ENCODE data around the gene LBHD2.

The LBHD2 gene

DNA sequence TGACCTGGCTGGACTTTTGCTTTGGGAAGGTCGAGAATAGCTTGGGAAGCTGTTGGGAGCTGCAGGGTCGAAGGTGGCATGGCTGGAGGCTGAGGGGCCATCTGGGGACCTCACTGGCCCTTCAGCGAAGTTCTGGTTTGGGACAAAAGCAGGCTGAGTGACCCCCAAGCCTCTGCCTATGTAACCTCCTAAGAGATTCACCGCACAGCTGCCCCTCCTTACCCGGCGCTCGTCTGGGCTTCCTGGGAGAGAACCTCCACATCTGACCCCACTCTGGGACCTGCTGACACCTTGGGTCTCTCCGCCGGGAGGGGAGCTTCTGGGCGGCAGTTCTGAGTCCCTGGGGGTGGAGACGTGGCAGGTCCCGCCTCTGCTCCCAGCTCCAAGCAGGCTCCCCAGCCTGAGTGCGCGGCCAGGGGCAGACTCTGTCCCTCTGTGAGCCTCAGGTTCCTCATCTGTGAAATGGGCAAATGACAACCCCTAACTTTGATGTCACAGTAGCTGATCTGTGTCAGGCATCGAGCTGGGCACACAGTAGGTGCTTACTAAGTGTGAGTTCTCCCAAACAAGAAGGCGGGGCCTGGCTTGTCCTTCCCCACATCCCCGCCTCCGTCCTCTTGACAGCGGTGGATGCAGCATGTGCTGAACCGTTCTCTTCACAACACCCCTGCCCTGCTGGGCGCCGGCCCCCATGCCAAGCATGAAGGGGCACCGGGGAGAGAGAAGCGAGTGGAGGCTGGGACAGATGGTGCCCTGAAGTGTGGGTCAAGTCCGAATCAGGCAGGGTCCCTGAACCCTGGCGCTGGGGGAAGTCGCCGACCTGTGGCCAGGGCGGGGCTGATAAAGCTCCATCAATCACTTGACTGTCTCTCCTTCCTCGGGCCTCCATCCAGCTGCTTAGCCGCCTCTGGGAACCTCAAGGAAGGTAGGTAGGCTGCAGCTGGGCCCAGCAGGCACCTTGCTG, 14.3 kb downstream of the LBHD2 start:
- DNase-seq (ENCODE audit: low spot score), result no peak
- ChIA-PET POLR2A (ENCODE audit: low non-redundant PET) (no interaction called here), CTCF (interaction anchor here (0.6 to 0.7 kb wide), 2 partner anchors 177 to 236 kb away, joined by 3 read pairs; partner anchors contain the start of gene EIF5)
- H3K27ac ChIP-seq, result no peak overlapping the region
- TF ChIP-seq, protein P1, sequence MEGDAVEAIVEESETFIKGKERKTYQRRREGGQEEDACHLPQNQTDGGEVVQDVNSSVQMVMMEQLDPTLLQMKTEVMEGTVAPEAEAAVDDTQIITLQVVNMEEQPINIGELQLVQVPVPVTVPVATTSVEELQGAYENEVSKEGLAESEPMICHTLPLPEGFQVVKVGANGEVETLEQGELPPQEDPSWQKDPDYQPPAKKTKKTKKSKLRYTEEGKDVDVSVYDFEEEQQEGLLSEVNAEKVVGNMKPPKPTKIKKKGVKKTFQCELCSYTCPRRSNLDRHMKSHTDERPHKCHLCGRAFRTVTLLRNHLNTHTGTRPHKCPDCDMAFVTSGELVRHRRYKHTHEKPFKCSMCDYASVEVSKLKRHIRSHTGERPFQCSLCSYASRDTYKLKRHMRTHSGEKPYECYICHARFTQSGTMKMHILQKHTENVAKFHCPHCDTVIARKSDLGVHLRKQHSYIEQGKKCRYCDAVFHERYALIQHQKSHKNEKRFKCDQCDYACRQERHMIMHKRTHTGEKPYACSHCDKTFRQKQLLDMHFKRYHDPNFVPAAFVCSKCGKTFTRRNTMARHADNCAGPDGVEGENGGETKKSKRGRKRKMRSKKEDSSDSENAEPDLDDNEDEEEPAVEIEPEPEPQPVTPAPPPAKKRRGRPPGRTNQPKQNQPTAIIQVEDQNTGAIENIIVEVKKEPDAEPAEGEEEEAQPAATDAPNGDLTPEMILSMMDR (conservative IDR thresholded peaks at IDR 0.05; ENCODE audit: low read depth), result no peak

DNA sequence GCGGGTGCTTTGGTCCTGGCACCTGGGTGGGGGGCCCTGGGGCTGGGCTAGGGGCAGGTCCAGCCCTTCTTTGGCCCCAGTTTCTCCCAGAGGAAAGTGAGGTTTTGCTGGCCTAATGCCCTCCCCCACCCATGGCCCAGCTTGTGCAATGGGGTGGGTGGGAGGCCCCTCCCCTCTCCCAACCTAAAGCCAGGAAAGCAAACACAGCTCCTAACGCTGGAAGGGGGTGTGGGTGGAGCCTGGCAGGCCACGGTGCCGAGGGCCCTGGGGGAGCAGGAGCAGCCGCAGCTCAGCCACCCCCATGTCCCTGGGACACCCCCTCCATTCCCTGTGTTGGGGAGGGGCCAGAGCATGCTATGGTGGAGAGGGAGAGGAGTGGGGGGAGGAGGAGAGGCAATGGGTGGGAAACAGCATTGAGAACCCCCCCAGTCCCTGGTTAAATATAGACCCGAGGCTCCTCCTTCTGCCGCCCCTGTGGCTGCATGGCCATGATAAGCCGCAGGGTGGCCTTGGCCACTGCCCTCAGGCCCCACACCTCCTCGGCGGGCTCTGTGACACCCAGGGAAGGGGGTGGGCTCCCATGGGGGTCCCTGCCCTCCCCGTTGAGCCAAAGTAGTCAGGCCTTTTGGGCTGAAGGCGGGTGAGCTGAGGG, 15.2 kb downstream of the LBHD2 start:
- ChIA-PET POLR2A (ENCODE audit: low non-redundant PET) (no interaction called here), CTCF (interaction anchor here (0.6 kb wide), 1 partner anchor 291 kb away, joined by 3 read pairs; no protein-coding TSS in a partner anchor)
- H3K27ac ChIP-seq, result no peak overlapping the region
- DNase-seq (ENCODE audit: low spot score), result no peak
- TF ChIP-seq, protein P1 (conservative IDR thresholded peaks at IDR 0.05; ENCODE audit: low read depth), result no peak

DNA sequence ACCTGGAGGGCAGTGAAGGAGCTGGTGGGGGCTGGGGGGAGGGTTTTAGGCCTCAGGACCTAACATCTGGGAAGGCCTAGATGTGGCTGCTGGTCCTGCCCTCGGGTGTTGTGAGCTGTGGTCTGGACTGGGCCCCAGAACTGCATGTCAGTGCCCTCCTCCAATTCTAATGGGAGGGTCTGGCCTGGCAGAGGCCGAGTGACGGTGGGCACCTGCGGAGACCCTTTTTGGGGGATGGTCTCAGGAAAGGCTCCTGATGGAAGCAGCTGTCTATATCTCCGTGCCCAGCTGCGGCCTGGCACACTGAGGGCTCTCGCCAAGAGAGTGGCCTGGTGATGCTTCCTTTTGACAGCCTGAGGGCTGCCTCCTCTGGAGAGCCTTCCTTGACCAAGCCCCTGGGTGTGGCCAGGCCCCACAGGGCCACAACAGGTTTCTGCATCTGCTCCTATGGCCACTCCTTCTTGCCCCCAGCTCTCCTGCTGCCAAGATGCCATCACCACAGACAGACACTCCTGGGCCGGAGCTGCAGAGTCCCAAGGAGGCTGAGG, 15.8 kb downstream of the LBHD2 start:
- ChIA-PET POLR2A (ENCODE audit: low non-redundant PET) (no interaction called here), CTCF (interaction anchor here (0.6 kb wide), 2 partner anchors 28 to 290 kb away, joined by 3 read pairs; no protein-coding TSS in a partner anchor)
- TF ChIP-seq, protein P1 (conservative IDR thresholded peaks at IDR 0.05; ENCODE audit: low read depth), result no peak
- DNase-seq (ENCODE audit: low spot score), result no peak
- no peak overlapping the region for H3K27ac ChIP-seq

DNA sequence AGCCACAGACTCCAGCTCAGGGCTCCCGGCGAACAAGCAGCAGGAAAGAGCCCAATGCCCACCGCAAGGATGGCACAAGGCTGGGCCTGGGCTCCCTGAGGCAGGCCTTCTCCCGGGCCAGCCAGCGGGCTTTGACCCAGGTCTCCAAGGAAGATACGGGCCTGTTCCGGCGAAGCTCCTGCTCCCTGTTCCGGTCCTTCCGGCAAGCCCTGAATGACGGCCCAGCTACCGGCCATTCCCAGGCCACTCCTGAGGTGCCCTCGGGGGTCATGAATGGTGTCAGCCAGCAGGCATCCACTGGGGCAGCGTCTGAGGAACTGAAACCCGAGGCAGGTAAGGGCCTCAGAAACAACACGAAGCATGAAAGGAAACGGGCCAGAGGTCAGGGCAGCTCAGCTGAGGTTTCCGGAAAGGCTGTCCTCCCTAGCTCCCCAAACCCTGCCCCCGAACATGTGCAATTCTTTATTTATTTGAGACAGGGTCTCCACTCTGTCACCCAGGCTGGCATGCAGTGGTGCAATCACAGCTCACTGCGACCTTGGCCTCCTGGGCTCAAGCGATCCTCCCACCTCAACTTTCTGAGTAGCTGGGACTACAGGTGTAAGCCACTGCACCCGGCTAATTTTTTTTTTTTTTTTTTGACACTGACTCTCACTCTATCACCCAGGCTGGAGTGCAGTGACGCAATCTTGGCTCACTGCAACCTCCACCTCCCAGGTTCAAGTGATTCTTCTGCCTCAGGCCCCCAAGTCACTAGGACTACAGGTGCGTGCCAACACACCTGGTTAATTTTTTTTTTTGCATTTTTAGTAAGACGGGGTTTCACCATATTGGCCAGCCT, 16.5 kb downstream of the LBHD2 start:
- DNase-seq (ENCODE audit: low spot score), result no peak
- TF ChIP-seq, protein P1 (conservative IDR thresholded peaks at IDR 0.05; ENCODE audit: low read depth), result no peak
- CTCF ChIA-PET, result interaction anchor here (0.6 to 1.1 kb wide), 5 partner anchors 25 to 322 kb away, joined by 3 to 5 read pairs (median 3); no protein-coding TSS in a partner anchor
- H3K27ac ChIP-seq, result no peak overlapping the region
- POLR2A ChIA-PET (ENCODE audit: low non-redundant PET), result no interaction called here

DNA sequence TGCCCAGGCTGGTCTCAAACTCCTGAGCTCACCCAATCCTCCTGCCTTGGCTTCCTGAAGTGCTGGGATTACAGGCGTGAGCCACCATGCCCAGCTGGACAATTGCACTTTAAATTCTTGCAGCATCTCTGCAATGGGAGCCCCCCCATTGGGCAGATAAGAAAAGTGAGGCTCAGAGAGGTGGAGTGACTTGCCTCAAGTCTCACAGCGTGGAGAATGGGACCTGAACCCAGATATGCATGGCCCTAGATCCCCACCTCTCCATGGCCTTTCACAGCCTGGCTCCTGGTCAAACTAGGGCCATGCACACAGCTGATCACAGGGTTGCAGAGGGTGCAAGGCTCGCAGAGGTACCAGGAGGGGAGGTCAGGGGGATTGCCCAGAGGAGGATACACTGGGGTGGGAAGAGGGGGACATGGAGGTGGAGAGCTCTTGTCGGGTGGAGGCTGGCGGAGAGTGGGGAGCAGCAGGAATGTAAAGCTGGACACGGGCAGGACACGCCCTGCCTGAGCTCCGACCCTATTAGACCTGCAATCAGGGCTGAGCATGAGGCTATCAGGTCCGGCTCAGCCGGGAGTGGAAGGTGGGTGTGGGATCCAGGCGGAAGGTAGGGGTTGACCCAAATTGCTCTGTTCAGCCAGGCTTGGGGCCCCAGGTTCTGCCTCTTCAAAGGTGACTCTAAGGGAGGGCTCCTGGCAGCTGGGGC, 17.4 kb downstream of the LBHD2 start:
- ChIA-PET POLR2A (ENCODE audit: low non-redundant PET) (interaction anchor here (0.6 kb wide), 1 partner anchor 457 kb away, joined by 3 read pairs; no protein-coding TSS in a partner anchor), CTCF (interaction anchor here (0.6 to 1.1 kb wide), 3 partner anchors 26 to 180 kb away, joined by 3 read pairs; no protein-coding TSS in a partner anchor)
- TF ChIP-seq, protein P1 (conservative IDR thresholded peaks at IDR 0.05; ENCODE audit: low read depth), result no peak
- DNase-seq (ENCODE audit: low spot score), result no peak
- H3K27ac ChIP-seq, result no peak overlapping the region

Data from RWPE1 (cell line).